Measurements from ENCODE around the gene GTF3C1. TPM values are rescaled to one million over a fixed set of nuclear protein-coding genes. Genes with fewer than 3 reads are reported as not detected.

GTF3C1 gene
- total and polyA plus RNA-seq, 4 donors: 33.5 to 84.0 (median 67.5) TPM

DNA sequence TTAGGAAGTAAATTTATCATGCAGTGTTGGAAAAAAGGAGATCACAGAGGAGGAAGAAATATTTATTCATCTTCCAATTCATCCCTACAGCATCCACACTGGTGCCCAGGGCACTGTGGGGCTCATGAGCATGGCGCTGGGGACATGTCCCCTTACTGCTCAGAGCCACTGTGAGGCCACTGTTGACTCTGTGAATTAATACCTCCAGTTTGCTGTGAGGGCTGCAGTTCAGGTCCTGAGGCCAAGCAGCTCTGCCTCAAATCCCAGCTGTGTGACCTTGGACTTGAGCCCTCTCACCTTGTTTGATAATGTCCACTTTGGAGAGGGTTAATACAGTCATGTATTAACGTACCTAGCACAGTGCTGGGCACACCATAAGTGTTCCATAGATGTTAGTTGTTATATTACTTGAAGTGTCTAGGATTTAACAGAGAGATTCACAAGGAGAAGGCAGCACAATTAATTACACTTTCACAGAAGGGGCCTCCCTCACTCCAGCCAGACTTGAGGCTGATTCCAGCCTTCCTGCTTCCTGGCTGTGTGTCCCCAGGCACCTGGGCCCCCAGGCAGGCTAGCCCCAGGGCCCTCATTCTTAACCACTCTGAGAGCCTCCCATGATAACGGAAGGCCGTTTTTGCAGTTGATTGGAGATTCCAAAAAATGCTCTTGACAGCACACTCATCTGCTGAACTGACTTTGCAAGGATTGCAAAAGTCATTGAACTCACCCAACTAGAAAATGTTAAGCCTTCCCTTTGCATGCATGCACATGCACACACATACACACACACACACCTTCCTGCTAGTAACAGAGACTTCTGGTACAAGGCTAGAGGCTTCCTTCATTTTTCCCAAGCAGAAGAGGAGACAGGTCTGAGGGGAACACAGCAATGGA lies 29.6 kb upstream of the GTF3C1 start:
- ATAC-seq (ENCODE audit: insufficient read depth, low FRiP score) (no peak), DNase-seq (peak in 1 of 3 donors; percentile 18)
- TF ChIP-seq, protein P1, sequence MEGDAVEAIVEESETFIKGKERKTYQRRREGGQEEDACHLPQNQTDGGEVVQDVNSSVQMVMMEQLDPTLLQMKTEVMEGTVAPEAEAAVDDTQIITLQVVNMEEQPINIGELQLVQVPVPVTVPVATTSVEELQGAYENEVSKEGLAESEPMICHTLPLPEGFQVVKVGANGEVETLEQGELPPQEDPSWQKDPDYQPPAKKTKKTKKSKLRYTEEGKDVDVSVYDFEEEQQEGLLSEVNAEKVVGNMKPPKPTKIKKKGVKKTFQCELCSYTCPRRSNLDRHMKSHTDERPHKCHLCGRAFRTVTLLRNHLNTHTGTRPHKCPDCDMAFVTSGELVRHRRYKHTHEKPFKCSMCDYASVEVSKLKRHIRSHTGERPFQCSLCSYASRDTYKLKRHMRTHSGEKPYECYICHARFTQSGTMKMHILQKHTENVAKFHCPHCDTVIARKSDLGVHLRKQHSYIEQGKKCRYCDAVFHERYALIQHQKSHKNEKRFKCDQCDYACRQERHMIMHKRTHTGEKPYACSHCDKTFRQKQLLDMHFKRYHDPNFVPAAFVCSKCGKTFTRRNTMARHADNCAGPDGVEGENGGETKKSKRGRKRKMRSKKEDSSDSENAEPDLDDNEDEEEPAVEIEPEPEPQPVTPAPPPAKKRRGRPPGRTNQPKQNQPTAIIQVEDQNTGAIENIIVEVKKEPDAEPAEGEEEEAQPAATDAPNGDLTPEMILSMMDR (IDR thresholded peaks at IDR 0.05; ENCODE audit: control extremely low read depth, extremely low read depth): no peak
- Histone ChIP-seq H3K27ac (ENCODE audit: low read depth in 1 of 2, low read length in 1 of 2) (no peak overlapping the region), H3K9me3 (ENCODE audit: control insufficient read depth in 4 of 4, insufficient read depth in 3 of 4, low read length in 3 of 4) (no peaks in the 10 kb centered on the region), H3K36me3 (ENCODE audit: control insufficient read depth in 4 of 4, insufficient read depth in 4 of 4, low read length in 4 of 4) (peaks cover 0 to 10% (median 3%) of the 10 kb centered on the region in 4 donors), H3K4me3 (no peak overlapping the region), H3K9ac (ENCODE audit: insufficient read depth in 1 of 2, low read length in 2 of 2) (no peak overlapping the region), H3K27me3 (ENCODE audit: control insufficient read depth in 3 of 3, insufficient read depth in 3 of 3, low read length in 2 of 3) (no peaks in the 10 kb centered on the region), H3K4me1 (ENCODE audit: control insufficient read depth in 5 of 5, insufficient read depth in 5 of 5, low read length in 5 of 5) (peaks cover 0 to 2% (median 0%) of the 10 kb centered on the region in 5 donors)
- 77 to 85% methylated on average over 4 of the region's 4 CpGs for WGBS, 2 donors

DNA sequence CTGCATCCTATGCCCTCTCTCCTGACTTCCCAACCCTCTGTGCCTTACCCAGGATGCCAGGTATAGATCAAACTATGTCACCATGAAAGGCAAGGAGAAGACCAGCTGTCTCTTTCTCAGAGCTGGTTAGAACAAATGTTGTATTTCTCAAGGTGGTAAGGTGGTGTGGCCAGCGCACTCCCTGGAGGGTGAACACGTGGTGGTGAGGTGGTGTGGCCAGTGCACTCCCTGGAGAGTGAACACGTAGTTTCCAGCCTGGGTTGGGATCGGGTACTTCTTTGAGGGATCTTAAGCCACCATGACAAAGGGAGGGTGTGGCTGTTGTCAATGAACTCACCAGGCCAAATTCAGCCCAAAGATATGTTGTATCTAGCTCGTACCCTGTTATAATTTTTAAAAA lies 27.0 kb upstream of the GTF3C1 start:
- ATAC-seq (ENCODE audit: insufficient read depth, low FRiP score) (no peak), DNase-seq (no peak)
- H3K4me3 ChIP-seq: no peak overlapping the region
- H3K9ac ChIP-seq (ENCODE audit: insufficient read depth in 1 of 2, low read length in 2 of 2): no peak overlapping the region
- peaks cover 0 to 8% (median 0%) of the 10 kb centered on the region in 4 donors for H3K36me3 ChIP-seq (ENCODE audit: control insufficient read depth in 4 of 4, insufficient read depth in 4 of 4, low read length in 4 of 4)
- TF ChIP-seq, protein P1 (IDR thresholded peaks at IDR 0.05; ENCODE audit: control extremely low read depth, extremely low read depth): no peak
- peaks cover 0 to 11% (median 6%) of the 10 kb centered on the region in 5 donors for H3K4me1 ChIP-seq (ENCODE audit: control insufficient read depth in 5 of 5, insufficient read depth in 5 of 5, low read length in 5 of 5)
- WGBS, 2 donors: 74 to 76% methylated on average over 5 of the region's 5 CpGs
- no peaks in the 10 kb centered on the region for H3K27me3 ChIP-seq (ENCODE audit: control insufficient read depth in 3 of 3, insufficient read depth in 3 of 3, low read length in 2 of 3)
- no peak overlapping the region for H3K27ac ChIP-seq (ENCODE audit: low read depth in 1 of 2, low read length in 1 of 2)
- no peaks in the 10 kb centered on the region for H3K9me3 ChIP-seq (ENCODE audit: control insufficient read depth in 4 of 4, insufficient read depth in 3 of 4, low read length in 3 of 4)

DNA sequence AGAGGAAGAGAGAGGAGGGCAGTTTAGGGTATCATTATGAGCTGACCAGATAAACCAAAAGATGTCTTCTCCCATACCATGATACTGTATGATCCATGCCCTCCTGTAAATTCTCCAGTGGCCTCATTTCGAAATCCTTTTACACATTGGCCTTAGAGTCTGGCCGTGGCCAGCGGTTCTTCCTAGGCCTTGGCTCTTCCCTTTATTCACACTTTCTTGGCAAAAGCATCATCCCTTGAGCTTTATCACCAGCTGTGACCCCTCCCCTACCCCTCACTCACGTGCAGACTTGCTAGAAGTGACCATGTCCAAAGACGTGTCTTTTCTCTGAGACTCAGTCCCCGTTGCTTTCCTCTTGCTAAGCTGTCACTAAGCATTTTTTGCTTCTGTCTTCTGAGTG lies 23.0 kb upstream of the GTF3C1 start:
- ATAC-seq (ENCODE audit: insufficient read depth, low FRiP score) (no peak), DNase-seq (peak; percentile 24 to 38 (median 26))
- Histone ChIP-seq H3K36me3 (ENCODE audit: control insufficient read depth in 4 of 4, insufficient read depth in 4 of 4, low read length in 4 of 4) (peaks cover 0 to 6% (median 0%) of the 10 kb centered on the region in 4 donors), H3K9me3 (ENCODE audit: control insufficient read depth in 4 of 4, insufficient read depth in 3 of 4, low read length in 3 of 4) (no peaks in the 10 kb centered on the region), H3K9ac (ENCODE audit: insufficient read depth in 1 of 2, low read length in 2 of 2) (no peak overlapping the region), H3K27me3 (ENCODE audit: control insufficient read depth in 3 of 3, insufficient read depth in 3 of 3, low read length in 2 of 3) (no peaks in the 10 kb centered on the region), H3K4me3 (no peak overlapping the region), H3K27ac (ENCODE audit: low read depth in 1 of 2, low read length in 1 of 2) (no peak overlapping the region), H3K4me1 (ENCODE audit: control insufficient read depth in 5 of 5, insufficient read depth in 5 of 5, low read length in 5 of 5) (peaks cover 0 to 15% (median 6%) of the 10 kb centered on the region in 5 donors)
- TF ChIP-seq, protein P1 (IDR thresholded peaks at IDR 0.05; ENCODE audit: control extremely low read depth, extremely low read depth): no peak
- WGBS, 2 donors: 83 to 91% methylated on average over 6 of the region's 6 CpGs

Measured in lung (tissue), 12 donors.